Fibroblast of lung (primary cell): Measurements from ENCODE around the gene CRYBA2. TPM values are rescaled to one million over a fixed set of nuclear protein-coding genes. Genes with fewer than 3 reads are reported as not detected.

Experiments used
- DNase-seq, 2 donors: peaks; one replicate each; pipeline versions ENCODE4 v3.0.0 to v3.0.0-alpha.2; 2010; ENCODE audit warnings: low read depth in 2 of 2
- H2AFZ ChIP-seq: 2 replicates; pipeline ENCODE4 v1.5.1; 2012; ENCODE audit warnings: low read length, control low read depth, inconsistent platforms
- H3K27ac ChIP-seq: 2 replicates; pipeline ENCODE4 v1.5.1; 2011; ENCODE audit warnings: low read length, control low read depth; ENCODE audit not compliant: insufficient read depth
- H3K27me3 ChIP-seq: 2 replicates; pipeline ENCODE4 v1.5.1; 2011; ENCODE audit warnings: mild to moderate bottlenecking, low read length; ENCODE audit not compliant: control insufficient read depth, insufficient read depth
- H3K36me3 ChIP-seq: 2 replicates; pipeline ENCODE4 v1.5.1; 2011; ENCODE audit warnings: low read length; ENCODE audit not compliant: control insufficient read depth, insufficient read depth
- H3K4me1 ChIP-seq: 2 replicates; pipeline ENCODE4 v1.5.1; 2011; ENCODE audit warnings: low read length; ENCODE audit not compliant: control insufficient read depth, insufficient read depth; ENCODE audit errors: extremely low read depth
- H3K4me2 ChIP-seq: 2 replicates; pipeline ENCODE4 v1.5.1; 2011; ENCODE audit warnings: low read length, control low read depth; ENCODE audit not compliant: insufficient read depth; ENCODE audit errors: extremely low read depth
- H3K4me3 ChIP-seq, 4 experiments: fragments of 200-600 bp in 1 of 4; sonication (generic) in 1 of 4; replicated peaks in 1 of 4; 2 replicates each; pipeline ENCODE4 v1.5.1; 2011 to 2016; ENCODE audit warnings: low read length in 4 of 4, low read depth in 3 of 4, mild to moderate bottlenecking in 3 of 4, control low read depth in 2 of 4, inconsistent platforms in 1 of 4, mixed read lengths in 1 of 4; ENCODE audit not compliant: insufficient read depth in 1 of 4; ENCODE audit errors: control extremely low read depth in 1 of 4
- H3K79me2 ChIP-seq: 2 replicates; pipeline ENCODE4 v1.5.1; 2012; ENCODE audit warnings: mild to moderate bottlenecking, low read length, inconsistent platforms; ENCODE audit not compliant: control insufficient read depth, insufficient read depth
- H3K9ac ChIP-seq: 2 replicates; pipeline ENCODE4 v1.5.1; 2011; ENCODE audit warnings: mild to moderate bottlenecking, low read length, control low read depth; ENCODE audit not compliant: insufficient read depth
- H3K9me3 ChIP-seq: 2 replicates; pipeline ENCODE4 v1.5.1; 2012; ENCODE audit warnings: low read depth, low read length; ENCODE audit not compliant: control insufficient read depth, insufficient read depth
- H4K20me1 ChIP-seq: 2 replicates; pipeline ENCODE4 v1.5.1; 2011; ENCODE audit warnings: low read length; ENCODE audit not compliant: control insufficient read depth, insufficient read depth; ENCODE audit errors: extremely low read depth
- CTCF ChIP-seq, 2 donors: IDR thresholded peaks in 1 of 2; conservative IDR thresholded peaks in 1 of 2; 1 replicate in 1 of 2; 2 replicates in 1 of 2; pipeline ENCODE4 v1.5.1; 2011 to 2012; ENCODE audit warnings: low read length in 2 of 2, control low read depth in 1 of 2, inconsistent platforms in 1 of 2, low read depth in 1 of 2, mild to moderate bottlenecking in 1 of 2
- EZH2 ChIP-seq: IDR thresholded peaks from 2 replicates; pipeline ENCODE4 v1.5.1; 2012; ENCODE audit warnings: low read length, control low read depth, mild to moderate bottlenecking; ENCODE audit errors: missing control alignments
- polyA plus RNA-seq, 2 donors: library from polyadenylated mRNA; depleted of rRNA in 1 of 2; stranded (reverse) in 1 of 2; unstranded in 1 of 2; fragments of >200 nt; gene quantifications; 2 replicates each; pipeline ENCODE4 v1.2.1, GENCODE V29; 2011 to 2012; ENCODE audit warnings: missing spikeins in 1 of 2
- total RNA-seq: library from RNA; depleted of rRNA; stranded (reverse); fragments of >200 nt; gene quantifications from 2 replicates; pipeline ENCODE4 v1.2.1, GENCODE V29; 2014

Gene CRYBA2
- total and polyA plus RNA-seq, 2 donors (not counting 1 experiment from before 2014, with no cell fraction given) = not detected

- no peak overlapping the region for H2AFZ ChIP-seq
- no peak overlapping the region for H3K4me2 ChIP-seq
- H3K27me3 ChIP-seq = peaks cover 10% of the 10 kb centered on the region
- no peak for DNase-seq
- TF ChIP-seq CTCF (conservative IDR thresholded peaks at IDR 0.05 in 1 of 2, IDR thresholded peaks at IDR 0.05 in 1 of 2; ENCODE audit: low read depth in 1 of 2, low read length in 2 of 2) = no peak
- no peak for TF ChIP-seq EZH2
- H3K9ac ChIP-seq = no peak overlapping the region
- no peaks in the 10 kb centered on the region for H3K79me2 ChIP-seq
- no peaks in the 10 kb centered on the region for H3K36me3 ChIP-seq
- no peaks in the 10 kb centered on the region for H4K20me1 ChIP-seq
- no peaks in the 10 kb centered on the region for H3K9me3 ChIP-seq
- H3K4me1 ChIP-seq = no peaks in the 10 kb centered on the region
- H3K4me3 ChIP-seq = no peak overlapping the region
- H3K27ac ChIP-seq = no peak overlapping the region
These were observed 25.5 kb upstream of the CRYBA2 start for GRCh38 chr2:219018726-219019125.

- no peaks in the 10 kb centered on the region for H3K79me2 ChIP-seq
- H3K36me3 ChIP-seq = no peaks in the 10 kb centered on the region
- DNase-seq = no peak
- H3K4me3 ChIP-seq = no peak overlapping the region
- TF ChIP-seq CTCF (conservative IDR thresholded peaks at IDR 0.05 in 1 of 2, IDR thresholded peaks at IDR 0.05 in 1 of 2; ENCODE audit: low read depth in 1 of 2, low read length in 2 of 2) (no peak), EZH2 (no peak)
- no peaks in the 10 kb centered on the region for H4K20me1 ChIP-seq
- H3K27me3 ChIP-seq = peaks cover 7% of the 10 kb centered on the region
- no peak overlapping the region for H3K27ac ChIP-seq
- no peak overlapping the region for H2AFZ ChIP-seq
- H3K4me2 ChIP-seq = no peak overlapping the region
- H3K9ac ChIP-seq = no peak overlapping the region
- H3K9me3 ChIP-seq = no peaks in the 10 kb centered on the region
- no peaks in the 10 kb centered on the region for H3K4me1 ChIP-seq
These were observed 25.1 kb upstream of the CRYBA2 start for GRCh38 chr2:219018286-219018685.

GRCh38 chr2:219017201-219017931 is 24.1 kb upstream of the CRYBA2 start:
- Histone ChIP-seq H2AFZ (no peak overlapping the region), H3K9me3 (no peaks in the 10 kb centered on the region), H3K4me3 (no peak overlapping the region), H3K9ac (no peak overlapping the region), H3K27me3 (peaks cover 7% of the 10 kb centered on the region), H4K20me1 (no peaks in the 10 kb centered on the region), H3K4me2 (no peak overlapping the region), H3K27ac (no peak overlapping the region), H3K36me3 (no peaks in the 10 kb centered on the region), H3K79me2 (no peaks in the 10 kb centered on the region), H3K4me1 (no peaks in the 10 kb centered on the region)
- TF ChIP-seq EZH2 (no peak), CTCF (conservative IDR thresholded peaks at IDR 0.05 in 1 of 2, IDR thresholded peaks at IDR 0.05 in 1 of 2; ENCODE audit: low read depth in 1 of 2, low read length in 2 of 2) (no peak)
- no peak for DNase-seq
